Fibroblast of lung (primary cell): ENCODE data around the gene CHADL. TPM values are rescaled to one million over a fixed set of nuclear protein-coding genes. Genes with fewer than 3 reads are reported as not detected.
A peak's percentile ranks its signal among the peaks of the same experiment; 100 is the strongest.

ENCODE experiments used
- DNase-seq, 2 donors: peaks; one replicate each; pipeline versions ENCODE4 v3.0.0 to v3.0.0-alpha.2; 2010; ENCODE audit warnings: low read depth in 2 of 2
- H2AFZ ChIP-seq: 2 replicates; pipeline ENCODE4 v1.5.1; 2012; ENCODE audit warnings: low read length, control low read depth, inconsistent platforms
- H3K27ac ChIP-seq: 2 replicates; pipeline ENCODE4 v1.5.1; 2011; ENCODE audit warnings: low read length, control low read depth; ENCODE audit not compliant: insufficient read depth
- H3K27me3 ChIP-seq: 2 replicates; pipeline ENCODE4 v1.5.1; 2011; ENCODE audit warnings: mild to moderate bottlenecking, low read length; ENCODE audit not compliant: control insufficient read depth, insufficient read depth
- H3K36me3 ChIP-seq: 2 replicates; pipeline ENCODE4 v1.5.1; 2011; ENCODE audit warnings: low read length; ENCODE audit not compliant: control insufficient read depth, insufficient read depth
- H3K4me1 ChIP-seq: 2 replicates; pipeline ENCODE4 v1.5.1; 2011; ENCODE audit warnings: low read length; ENCODE audit not compliant: control insufficient read depth, insufficient read depth; ENCODE audit errors: extremely low read depth
- H3K4me2 ChIP-seq: 2 replicates; pipeline ENCODE4 v1.5.1; 2011; ENCODE audit warnings: low read length, control low read depth; ENCODE audit not compliant: insufficient read depth; ENCODE audit errors: extremely low read depth
- H3K4me3 ChIP-seq, 4 experiments: fragments of 200-600 bp in 1 of 4; sonication (generic) in 1 of 4; replicated peaks in 1 of 4; 2 replicates each; pipeline ENCODE4 v1.5.1; 2011 to 2016; ENCODE audit warnings: low read length in 4 of 4, low read depth in 3 of 4, mild to moderate bottlenecking in 3 of 4, control low read depth in 2 of 4, inconsistent platforms in 1 of 4, mixed read lengths in 1 of 4; ENCODE audit not compliant: insufficient read depth in 1 of 4; ENCODE audit errors: control extremely low read depth in 1 of 4
- H3K79me2 ChIP-seq: 2 replicates; pipeline ENCODE4 v1.5.1; 2012; ENCODE audit warnings: mild to moderate bottlenecking, low read length, inconsistent platforms; ENCODE audit not compliant: control insufficient read depth, insufficient read depth
- H3K9ac ChIP-seq: 2 replicates; pipeline ENCODE4 v1.5.1; 2011; ENCODE audit warnings: mild to moderate bottlenecking, low read length, control low read depth; ENCODE audit not compliant: insufficient read depth
- H3K9me3 ChIP-seq: 2 replicates; pipeline ENCODE4 v1.5.1; 2012; ENCODE audit warnings: low read depth, low read length; ENCODE audit not compliant: control insufficient read depth, insufficient read depth
- H4K20me1 ChIP-seq: 2 replicates; pipeline ENCODE4 v1.5.1; 2011; ENCODE audit warnings: low read length; ENCODE audit not compliant: control insufficient read depth, insufficient read depth; ENCODE audit errors: extremely low read depth
- CTCF ChIP-seq, 2 donors: IDR thresholded peaks in 1 of 2; conservative IDR thresholded peaks in 1 of 2; 1 replicate in 1 of 2; 2 replicates in 1 of 2; pipeline ENCODE4 v1.5.1; 2011 to 2012; ENCODE audit warnings: low read length in 2 of 2, control low read depth in 1 of 2, inconsistent platforms in 1 of 2, low read depth in 1 of 2, mild to moderate bottlenecking in 1 of 2
- EZH2 ChIP-seq: IDR thresholded peaks from 2 replicates; pipeline ENCODE4 v1.5.1; 2012; ENCODE audit warnings: low read length, control low read depth, mild to moderate bottlenecking; ENCODE audit errors: missing control alignments
- polyA plus RNA-seq, 2 donors: library from polyadenylated mRNA; depleted of rRNA in 1 of 2; stranded (reverse) in 1 of 2; unstranded in 1 of 2; fragments of >200 nt; gene quantifications; 2 replicates each; pipeline ENCODE4 v1.2.1, GENCODE V29; 2011 to 2012; ENCODE audit warnings: missing spikeins in 1 of 2
- total RNA-seq: library from RNA; depleted of rRNA; stranded (reverse); fragments of >200 nt; gene quantifications from 2 replicates; pipeline ENCODE4 v1.2.1, GENCODE V29; 2014

The CHADL gene
- total and polyA plus RNA-seq, 2 donors (not counting 1 experiment from before 2014, with no cell fraction given) = 0.10 to 3.1 TPM

- H3K4me2 ChIP-seq = peak overlapping the region; percentile 79
- peak; percentile 57 to 84 for DNase-seq
- peaks cover 5% of the 10 kb centered on the region for H3K36me3 ChIP-seq
- H3K27me3 ChIP-seq = no peaks in the 10 kb centered on the region
- peak overlapping the region; percentile 90 for H3K27ac ChIP-seq
- peaks cover 16% of the 10 kb centered on the region for H3K79me2 ChIP-seq
- H3K9ac ChIP-seq = no peak overlapping the region
- no peaks in the 10 kb centered on the region for H4K20me1 ChIP-seq
- TF ChIP-seq CTCF (conservative IDR thresholded peaks at IDR 0.05 in 1 of 2, IDR thresholded peaks at IDR 0.05 in 1 of 2; ENCODE audit: low read depth in 1 of 2, low read length in 2 of 2) = no peak
- no peak for TF ChIP-seq EZH2
- H2AFZ ChIP-seq = peak overlapping the region; percentile 33
- H3K4me3 ChIP-seq = no peak overlapping the region
- no peaks in the 10 kb centered on the region for H3K9me3 ChIP-seq
- peaks cover 27% of the 10 kb centered on the region for H3K4me1 ChIP-seq
Measured at GRCh38 chr22:41288245-41288946, 47.7 kb upstream of the CHADL start.

GRCh38 chr22:41286639-41287091 is 45.9 kb upstream of the CHADL start:
- Histone ChIP-seq H3K79me2 (peaks cover 26% of the 10 kb centered on the region), H3K9me3 (no peaks in the 10 kb centered on the region), H3K27me3 (no peaks in the 10 kb centered on the region), H3K36me3 (peaks cover 7% of the 10 kb centered on the region), H4K20me1 (no peaks in the 10 kb centered on the region), H3K4me3 (peak overlapping the region; percentile 29 to 80 (median 50)), H2AFZ (peak overlapping the region; percentile 73), H3K4me2 (peak overlapping the region; percentile 85), H3K4me1 (peaks cover 27% of the 10 kb centered on the region), H3K27ac (peak overlapping the region; percentile 62), H3K9ac (peak overlapping the region; percentile 18)
- DNase-seq = peak; percentile 26 to 33
- TF ChIP-seq CTCF (conservative IDR thresholded peaks at IDR 0.05 in 1 of 2, IDR thresholded peaks at IDR 0.05 in 1 of 2; ENCODE audit: low read depth in 1 of 2, low read length in 2 of 2) (no peak), EZH2 (no peak)

GRCh38 chr22:41285820-41286638 is 45.3 kb upstream of the CHADL start, which contains the start of gene RANGAP1:
Gene RANGAP1 (minus strand): TSS chr22:41286187. CDS start chr22:41281044, 5,143 bp downstream.
- Histone ChIP-seq H3K4me3 (peak within 1 kb of the TSS; percentile 65 to 93 (median 80)), H3K4me2 (peak within 1 kb of the TSS; percentile 88), H3K27ac (peak within 1 kb of the TSS; percentile 91), H3K79me2 (peaks cover 33% of the 10 kb centered on the region), H3K27me3 (no peaks in the 10 kb centered on the region), H2AFZ (peak within 1 kb of the TSS; percentile 73), H3K9me3 (no peaks in the 10 kb centered on the region), H4K20me1 (no peaks in the 10 kb centered on the region), H3K36me3 (peaks cover 7% of the 10 kb centered on the region), H3K9ac (peak within 1 kb of the TSS; percentile 77), H3K4me1 (peaks cover 27% of the 10 kb centered on the region)
- peak; percentile 97 to 98 for DNase-seq
- TF ChIP-seq EZH2 (no peak), CTCF (conservative IDR thresholded peaks at IDR 0.05 in 1 of 2, IDR thresholded peaks at IDR 0.05 in 1 of 2; ENCODE audit: low read depth in 1 of 2, low read length in 2 of 2) (peak in 1 of 2 donors; percentile 20)
